HG03064 (cell line): Measurements from ENCODE around the gene AFTPH.
"Not testable (repeated sequence)": the region's sequence is repeated elsewhere in the genome, so short reads cannot be mapped to it uniquely, and the experiment has no call there.

ENCODE experiments used
- ATAC-seq: cut with Tn5 transposase; IDR thresholded peaks from one replicate; pipeline ENCODE4 v1.9.1; 2021; ENCODE audit warnings: low read depth; ENCODE audit not compliant: unreplicated experiment

AFTPH gene

GRCh38 chr2:64498438-64498837 is 25.7 kb upstream of the AFTPH start:
- ATAC-seq, result no peak

- no peak for ATAC-seq
Observed at GRCh38 chr2:64500549-64500948, 23.6 kb upstream of the AFTPH start.

- no peak for ATAC-seq
Observed at GRCh38 chr2:64501946-64502345, 22.2 kb upstream of the AFTPH start.

- ATAC-seq, result no peak
Observed at GRCh38 chr2:64502860-64503259, 21.3 kb upstream of the AFTPH start.

- no peak for ATAC-seq
Observed at GRCh38 chr2:64504774-64505720, 19.1 kb upstream of the AFTPH start.

- ATAC-seq, result no peak
Observed at GRCh38 chr2:64506686-64507085, 17.4 kb upstream of the AFTPH start.

GRCh38 chr2:64514008-64514407 is 10.1 kb upstream of the AFTPH start:
- ATAC-seq, result no peak

- ATAC-seq, result no peak
Observed at GRCh38 chr2:64515086-64515485, 9.0 kb upstream of the AFTPH start.

- no peak for ATAC-seq
Observed at GRCh38 chr2:64516651-64517510, 7.2 kb upstream of the AFTPH start.

- ATAC-seq, result no peak
Observed at GRCh38 chr2:64517511-64517884, 6.6 kb upstream of the AFTPH start.

GRCh38 chr2:64522843-64523428 is 1.2 kb upstream of the AFTPH start:
- no peak for ATAC-seq

- peak; percentile 16 for ATAC-seq
Observed at GRCh38 chr2:64524604-64525316, 632 bp downstream of the AFTPH start.

- no peak for ATAC-seq
Observed at GRCh38 chr2:64525317-64525613, 1.1 kb downstream of the AFTPH start.

- no peak for ATAC-seq
Observed at GRCh38 chr2:64526034-64526433, 1.9 kb downstream of the AFTPH start.

GRCh38 chr2:64530946-64531345 is 6.8 kb downstream of the AFTPH start:
- not testable (repeated sequence) for ATAC-seq

- ATAC-seq, result no peak
Observed at GRCh38 chr2:64532030-64532429, 7.9 kb downstream of the AFTPH start.

GRCh38 chr2:64533882-64534281 is 9.8 kb downstream of the AFTPH start:
- ATAC-seq, result no peak

- ATAC-seq, result peak; percentile 47
Observed at GRCh38 chr2:64534363-64534762, 10.2 kb downstream of the AFTPH start.

- no peak for ATAC-seq
Observed at GRCh38 chr2:64535024-64535423, 10.9 kb downstream of the AFTPH start.

GRCh38 chr2:64537991-64538390 is 13.9 kb downstream of the AFTPH start:
- ATAC-seq, result no peak
